ENCODE data around the gene DDTL.
"Not testable (repeated sequence)": the region's sequence is repeated elsewhere in the genome, so short reads cannot be mapped to it uniquely, and the experiment has no call there.

- TF ChIP-seq CTCF, POLR2A (IDR thresholded peaks at IDR 0.05): not testable (repeated sequence)
Measured at GRCh38 chr22:23949764-23950163, 16.9 kb upstream of the DDTL start.
